HEK293 (cell line): ENCODE results near the gene NAALADL2.

ENCODE experiments used
- CTCF ChIA-PET: fragments of 350-600 bp; formaldehyde crosslinking; extraction: SDS; loops from one replicate; lab custom pipeline; 2021; ENCODE audit warnings: antibody characterized with exemption; lab: Yijun Ruan, JAX
- POLR2A ChIA-PET: fragments of 300-600 bp; formaldehyde crosslinking; extraction: SDS; loops from one replicate; lab custom pipeline; 2020; ENCODE audit warnings: antibody characterized with exemption, inconsistent platforms; lab: Yijun Ruan, JAX
- H3K27ac ChIP-seq: fragments of 200-500 bp; sonication (Bioruptor generic); 2 replicates; pipeline ENCODE4 v1.5.1; 2014; ENCODE audit warnings: low read depth, low read length, control low read depth, inconsistent platforms; ENCODE audit errors: extremely low read depth
- H3K36me3 ChIP-seq, 2 experiments: fragments of 200-500 bp in 1 of 2; sonication (Bioruptor generic) in 1 of 2; 1 replicate in 1 of 2; 2 replicates in 1 of 2; pipeline ENCODE4 v1.5.1; 2014 to 2017; ENCODE audit warnings: inconsistent platforms in 2 of 2, low read length in 2 of 2; ENCODE audit not compliant: control insufficient read depth in 2 of 2, insufficient read depth in 1 of 2
- H3K4me1 ChIP-seq: fragments of 200-500 bp; sonication (Bioruptor generic); 2 replicates; pipeline ENCODE4 v1.5.1; 2014; ENCODE audit warnings: mild to moderate bottlenecking, low read length, inconsistent platforms; ENCODE audit not compliant: control insufficient read depth, insufficient read depth
- H3K4me3 ChIP-seq: 2 replicates; pipeline ENCODE4 v1.5.1; 2011; ENCODE audit warnings: low read depth, mild to moderate bottlenecking, control low read depth, low read length, moderate library complexity
- H3K9me3 ChIP-seq: fragments of 200-500 bp; sonication (Bioruptor generic); 2 replicates; pipeline ENCODE4 v1.5.1; 2014; ENCODE audit warnings: low read depth, low read length, inconsistent platforms; ENCODE audit not compliant: control insufficient read depth, insufficient read depth
- BCL11B ChIP-seq: fragments of 450-650 bp; formaldehyde crosslinking; IDR thresholded peaks from 2 replicates; pipeline ENCODE4 v1.5.1; 2016; ENCODE audit warnings: low read depth, missing biosample characterization, missing genetic modification characterization
- BCL6B ChIP-seq: fragments of 450-650 bp; formaldehyde crosslinking; IDR thresholded peaks from 2 replicates; pipeline ENCODE4 v1.5.1; 2017; ENCODE audit warnings: missing biosample characterization, missing genetic modification characterization
- KLF9 ChIP-seq: fragments of 450-650 bp; formaldehyde crosslinking; IDR thresholded peaks from 2 replicates; pipeline ENCODE4 v1.5.1; 2016; ENCODE audit warnings: missing biosample characterization, missing genetic modification characterization, low read depth
- PRDM6 ChIP-seq: fragments of 450-650 bp; formaldehyde crosslinking; IDR thresholded peaks from 2 replicates; pipeline ENCODE4 v1.5.1; 2017; ENCODE audit warnings: missing biosample characterization, missing genetic modification characterization
- REPIN1 ChIP-seq: fragments of 450-650 bp; formaldehyde crosslinking; IDR thresholded peaks from 2 replicates; pipeline ENCODE4 v1.5.1; 2017; ENCODE audit warnings: missing biosample characterization, missing genetic modification characterization, low read depth
- SETDB1 ChIP-seq: IDR thresholded peaks from one replicate; pipeline ENCODE4 v1.6.1; 2017; ENCODE audit warnings: mild to moderate bottlenecking, low read length, moderate library complexity, mixed read lengths; ENCODE audit not compliant: insufficient read length
- WT1 ChIP-seq: fragments of 450-650 bp; formaldehyde crosslinking; IDR thresholded peaks from 2 replicates; pipeline ENCODE4 v1.5.1; 2016; ENCODE audit warnings: missing biosample characterization, missing genetic modification characterization
- ZBTB20 ChIP-seq: fragments of 450-650 bp; formaldehyde crosslinking; IDR thresholded peaks from 2 replicates; pipeline ENCODE4 v1.5.1; 2016; ENCODE audit warnings: missing biosample characterization, missing genetic modification characterization
- ZFP69B ChIP-seq: fragments of 450-650 bp; formaldehyde crosslinking; IDR thresholded peaks from 2 replicates; pipeline ENCODE4 v1.5.1; 2016; ENCODE audit warnings: missing biosample characterization, missing genetic modification characterization
- ZNF132 ChIP-seq: fragments of 450-650 bp; formaldehyde crosslinking; IDR thresholded peaks from 2 replicates; pipeline ENCODE4 v1.5.1; 2017; ENCODE audit warnings: missing biosample characterization, missing genetic modification characterization, borderline replicate concordance
- ZNF2 ChIP-seq: fragments of 450-650 bp; formaldehyde crosslinking; IDR thresholded peaks from 2 replicates; pipeline ENCODE4 v1.5.1; 2016; ENCODE audit warnings: missing biosample characterization, missing genetic modification characterization
- ZNF221 ChIP-seq: fragments of 450-650 bp; formaldehyde crosslinking; IDR thresholded peaks from 2 replicates; pipeline ENCODE4 v1.5.1; 2017; ENCODE audit warnings: missing biosample characterization, missing genetic modification characterization, borderline replicate concordance
- ZNF23 ChIP-seq: fragments of 450-650 bp; formaldehyde crosslinking; IDR thresholded peaks from 2 replicates; pipeline ENCODE4 v1.5.1; 2016; ENCODE audit warnings: missing biosample characterization, missing genetic modification characterization, borderline replicate concordance
- ZNF501 ChIP-seq: fragments of 450-650 bp; formaldehyde crosslinking; IDR thresholded peaks from 2 replicates; pipeline ENCODE4 v1.5.1; 2016; ENCODE audit warnings: missing biosample characterization, missing genetic modification characterization
- ZNF624 ChIP-seq: fragments of 450-650 bp; formaldehyde crosslinking; IDR thresholded peaks from 2 replicates; pipeline ENCODE4 v1.5.1; 2017; ENCODE audit warnings: missing biosample characterization, missing genetic modification characterization
- ZNF645 ChIP-seq: fragments of 450-650 bp; formaldehyde crosslinking; IDR thresholded peaks from 2 replicates; pipeline ENCODE4; 2016; ENCODE audit warnings: missing biosample characterization, missing genetic modification characterization
- ZNF76 ChIP-seq: fragments of 450-650 bp; formaldehyde crosslinking; IDR thresholded peaks from 2 replicates; pipeline ENCODE4; 2016; ENCODE audit warnings: low read depth, missing biosample characterization, missing genetic modification characterization, borderline replicate concordance
- ZNF776 ChIP-seq: fragments of 450-650 bp; formaldehyde crosslinking; IDR thresholded peaks from 2 replicates; pipeline ENCODE4 v1.5.0; 2017; ENCODE audit warnings: missing biosample characterization, missing genetic modification characterization, borderline replicate concordance
- ZSCAN30 ChIP-seq: fragments of 450-650 bp; IDR thresholded peaks from 2 replicates; pipeline ENCODE4 v1.5.1; 2018; ENCODE audit warnings: missing biosample characterization, mild to moderate bottlenecking, missing genetic modification characterization, moderate library complexity

The NAALADL2 gene

GRCh38 chr3:175511219-175511785 lies 652.2 kb downstream of the NAALADL2 start (continued):
- TF ChIP-seq ZNF2, result no peak
- no peak for TF ChIP-seq PRDM6 (tag by site-specific recombination)
- TF ChIP-seq ZNF132 (tag by site-specific recombination), result no peak

GRCh38 chr3:175512700-175513099 lies 653.6 kb downstream of the NAALADL2 start:
- CTCF ChIA-PET, result interaction anchor here (0.7 kb wide), 1 partner anchor 474 kb away, joined by 3 read pairs; no protein-coding TSS in a partner anchor
- no peak for TF ChIP-seq ZNF624 (tag by site-specific recombination)
- no peak for TF ChIP-seq REPIN1 (tag by site-specific recombination)
- no peak for TF ChIP-seq KLF9 (tag by site-specific recombination)
- TF ChIP-seq PRDM6 (tag by site-specific recombination), result no peak
- TF ChIP-seq WT1 (tag by site-specific recombination), result no peak
- TF ChIP-seq ZFP69B, result no peak
- TF ChIP-seq ZNF221 (tag by site-specific recombination), result no peak
- no peak for TF ChIP-seq BCL6B (tag by site-specific recombination)
- no peak for TF ChIP-seq ZNF23
- no peak for TF ChIP-seq ZBTB20 (tag by site-specific recombination)
- TF ChIP-seq SETDB1, result no peak
- TF ChIP-seq ZNF501 (tag by site-specific recombination), result no peak
- TF ChIP-seq ZSCAN30 (tag by site-specific recombination), result no peak
- no peak for TF ChIP-seq ZNF776 (tag by site-specific recombination)
- no peak for TF ChIP-seq ZNF76 (tag by site-specific recombination)
- TF ChIP-seq ZNF645 (tag by site-specific recombination), result no peak
- TF ChIP-seq BCL11B (tag by site-specific recombination), result no peak

More at GRCh38 chr3:175512700-175513099, 653.6 kb downstream of the NAALADL2 start:
- H3K27ac ChIP-seq, result no peak overlapping the region
- H3K4me1 ChIP-seq, result no peaks in the 10 kb centered on the region
- no peaks in the 10 kb centered on the region for H3K9me3 ChIP-seq
- no peaks in the 10 kb centered on the region for H3K36me3 ChIP-seq
- no peak overlapping the region for H3K4me3 ChIP-seq
- POLR2A ChIA-PET, result no interaction called here
